Activated CD4-positive, alpha-beta T cell treated with anti-CD3 and anti-CD28 coated beads, Interleukin-2, amount 50 U/mL, for 48 hours (primary cell): Measurements from ENCODE around the gene ABCC10.
A peak's percentile ranks its signal among the peaks of the same experiment; 100 is the strongest.
"Not testable (repeated sequence)": the region's sequence is repeated elsewhere in the genome, so short reads cannot be mapped to it uniquely, and the experiment has no call there.

ENCODE experiments used
- DNase-seq, 2 experiments: peaks; one replicate each; pipeline ENCODE4 v3.0.0-alpha.2; 2020

Gene ABCC10

DNA sequence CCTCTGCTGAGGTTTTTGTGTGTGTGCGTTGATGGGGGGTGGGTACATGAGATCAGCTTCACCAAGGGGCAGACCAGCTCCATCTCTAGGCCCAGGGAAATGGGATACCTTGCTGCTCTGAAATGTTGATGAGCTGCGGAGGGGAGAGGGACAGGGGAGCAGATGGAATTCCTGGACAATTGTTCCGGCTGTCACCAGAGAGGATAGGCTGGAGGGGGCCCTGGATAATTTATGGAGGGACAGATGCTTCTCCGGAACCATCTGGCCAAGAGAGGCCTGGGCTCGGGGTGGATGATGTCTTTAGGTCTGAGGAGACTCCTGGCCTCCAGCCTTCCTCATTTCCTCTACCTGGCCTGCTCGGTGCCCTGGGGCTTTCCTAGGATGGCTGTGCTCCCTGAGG, 48.2 kb downstream of the ABCC10 start:
- DNase-seq = no peak

DNA sequence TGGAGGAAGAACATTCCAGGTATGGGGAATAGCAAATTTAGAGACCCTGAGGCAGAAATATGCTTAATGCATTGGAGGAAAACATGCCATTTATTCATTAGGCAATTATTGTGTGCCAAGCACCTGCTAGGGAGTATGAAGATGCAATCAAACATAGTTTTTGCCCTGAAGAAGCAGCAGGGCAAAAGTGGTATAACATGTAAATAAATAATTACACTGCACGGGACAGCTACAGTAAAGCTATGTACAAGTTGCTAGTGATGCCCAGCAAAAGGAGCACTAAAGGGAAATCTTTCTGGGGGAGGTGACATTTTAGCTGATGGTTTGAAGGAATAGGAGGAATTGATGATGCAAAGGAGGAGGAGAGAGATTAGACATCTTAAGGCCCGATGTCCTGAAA, 49.4 kb downstream of the ABCC10 start:
- no peak for DNase-seq

DNA sequence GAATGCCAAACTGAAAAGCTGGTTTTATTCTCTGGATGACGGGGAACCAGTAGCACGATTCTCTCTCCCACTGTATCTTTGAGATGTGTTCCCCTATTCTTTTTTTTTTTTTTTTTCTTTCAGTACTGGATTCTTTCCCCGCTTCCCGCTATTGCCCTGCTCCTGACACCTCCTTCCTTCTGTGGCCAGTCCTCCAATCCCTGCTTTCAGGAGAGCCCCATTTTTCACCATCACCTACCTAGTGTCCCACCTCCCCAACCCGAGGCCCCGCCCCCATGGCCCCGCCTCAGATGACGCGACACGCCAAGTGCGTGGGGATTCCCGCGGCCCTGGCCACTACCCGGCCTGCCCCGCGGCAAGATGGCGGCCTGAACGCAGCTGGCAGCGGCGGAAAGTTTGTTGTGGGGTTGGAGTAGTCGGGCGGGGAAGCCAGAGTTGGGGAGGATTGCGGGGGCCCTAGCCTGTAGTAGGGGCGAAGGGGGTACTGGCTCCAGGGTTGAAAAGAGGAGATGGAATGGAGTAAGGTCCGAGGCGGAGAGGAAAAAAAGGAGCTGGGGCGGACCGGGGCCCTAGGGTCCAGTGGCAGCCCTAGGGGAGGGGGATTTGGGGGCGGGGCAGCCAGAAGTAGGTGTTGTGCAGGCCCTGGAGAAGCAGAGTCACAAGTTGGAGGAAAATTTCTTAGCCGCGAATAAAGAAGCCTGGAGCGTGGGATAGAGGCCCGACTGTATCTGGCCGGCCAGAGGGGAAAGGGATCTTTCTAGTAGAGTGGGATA, 50.1 kb downstream of the ABCC10 start, which contains the start of gene TJAP1:
TSS of gene TJAP1 (plus strand) at position 336 of the 773 bp plus-strand sequence. CDS start 21,432 bp downstream, outside the sequence.
- DNase-seq = peak; percentile 99

DNA sequence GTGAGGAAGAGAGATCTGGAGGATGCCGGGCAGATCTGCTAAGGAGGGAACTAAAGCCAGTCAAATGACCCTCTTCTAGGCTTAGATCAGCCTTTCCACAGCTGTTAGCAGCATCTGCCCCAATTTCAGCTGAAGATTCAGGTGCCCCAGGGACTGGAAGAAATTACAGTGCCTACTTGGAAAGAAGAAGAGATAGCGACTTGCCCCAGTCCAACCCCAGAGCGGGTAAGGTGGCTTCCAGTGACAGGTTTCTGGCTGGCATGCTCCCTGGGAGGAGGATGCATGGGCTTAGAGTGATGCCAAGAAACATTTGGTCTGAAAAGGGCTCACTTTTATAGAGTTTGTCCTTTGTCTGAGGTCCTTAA, 50.6 kb downstream of the ABCC10 start:
- DNase-seq = peak in 1 of 2 experiments; percentile 9

DNA sequence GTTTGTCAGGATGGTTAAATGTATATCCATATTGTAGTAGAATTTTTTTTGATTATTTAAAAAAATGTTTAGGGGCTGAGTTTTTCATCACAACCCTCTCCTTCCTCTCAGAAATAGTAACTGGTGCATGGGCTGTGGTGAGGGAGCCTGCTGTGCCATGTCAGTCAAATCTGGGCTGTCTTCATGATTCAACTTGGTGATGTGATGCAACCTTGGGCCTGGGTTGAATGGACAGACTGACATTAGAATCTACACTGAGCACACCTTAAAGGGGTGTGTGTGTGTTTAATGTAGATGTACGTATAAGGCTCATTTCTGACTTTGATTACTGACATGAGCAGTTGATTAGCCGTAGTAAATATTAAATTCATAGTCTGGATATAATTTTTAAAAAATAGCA, 53.7 kb downstream of the ABCC10 start:
- no peak for DNase-seq

DNA sequence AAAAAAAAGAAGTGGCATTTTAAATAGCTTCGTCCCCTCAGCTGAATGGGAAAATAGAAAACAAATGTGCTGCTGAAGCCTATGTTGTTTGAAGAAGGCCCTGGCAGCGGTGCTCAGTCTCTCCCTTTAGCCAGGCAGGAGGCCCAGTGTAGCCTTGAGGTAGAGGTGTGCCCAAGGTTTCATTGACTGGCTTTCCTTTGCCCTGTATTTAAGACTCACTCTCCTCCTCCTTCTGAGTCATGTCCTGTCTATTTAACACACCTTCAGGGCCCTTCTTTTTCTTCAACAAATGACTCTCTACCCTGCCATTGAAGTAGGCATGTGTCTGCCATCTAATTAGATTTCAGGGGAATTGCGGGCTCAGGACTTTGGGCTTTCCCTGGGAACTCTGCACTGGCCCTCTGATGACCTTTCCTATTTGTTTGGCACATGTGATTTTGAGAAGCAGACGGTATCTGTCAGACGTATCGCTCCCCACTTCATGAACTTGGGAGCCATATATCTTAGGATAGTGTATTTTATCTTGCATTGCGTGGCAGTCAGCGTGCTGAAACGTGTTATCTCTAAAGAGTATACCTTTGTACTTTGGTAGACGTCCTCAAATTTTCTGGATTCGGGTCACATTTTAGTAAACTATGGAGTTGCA, 54.4 kb downstream of the ABCC10 start:
- no peak for DNase-seq

DNA sequence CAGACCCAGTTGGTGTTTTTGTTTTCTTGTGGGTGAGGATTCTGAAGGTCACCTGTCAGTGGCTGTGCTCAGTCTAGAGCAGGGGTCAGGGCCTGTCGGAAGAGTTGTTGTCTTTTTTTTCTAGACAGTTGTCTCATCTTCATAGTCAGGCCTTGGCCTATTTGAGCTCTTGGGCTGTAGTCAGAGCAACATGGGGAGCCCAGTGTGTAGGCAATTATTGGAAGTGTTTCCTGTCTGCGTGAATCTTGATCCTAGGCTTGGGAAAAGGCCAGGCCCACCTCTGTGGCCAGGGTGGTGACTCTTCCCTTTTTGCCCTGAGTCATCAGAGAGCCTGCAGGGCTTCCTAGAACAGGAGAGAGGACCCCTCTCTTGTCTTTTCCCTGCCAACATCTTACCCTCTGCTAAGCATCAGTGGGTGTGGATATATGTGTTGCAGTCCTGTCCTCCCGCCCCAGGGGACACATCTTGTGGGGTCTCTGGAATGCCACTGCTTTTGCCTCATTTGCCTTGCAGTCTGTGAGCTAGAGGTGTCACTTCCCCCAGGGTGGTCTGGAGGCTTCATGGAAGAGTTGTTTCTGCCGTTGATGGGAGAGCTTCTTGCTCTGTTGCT, 61.4 kb downstream of the ABCC10 start:
- DNase-seq = no peak

DNA sequence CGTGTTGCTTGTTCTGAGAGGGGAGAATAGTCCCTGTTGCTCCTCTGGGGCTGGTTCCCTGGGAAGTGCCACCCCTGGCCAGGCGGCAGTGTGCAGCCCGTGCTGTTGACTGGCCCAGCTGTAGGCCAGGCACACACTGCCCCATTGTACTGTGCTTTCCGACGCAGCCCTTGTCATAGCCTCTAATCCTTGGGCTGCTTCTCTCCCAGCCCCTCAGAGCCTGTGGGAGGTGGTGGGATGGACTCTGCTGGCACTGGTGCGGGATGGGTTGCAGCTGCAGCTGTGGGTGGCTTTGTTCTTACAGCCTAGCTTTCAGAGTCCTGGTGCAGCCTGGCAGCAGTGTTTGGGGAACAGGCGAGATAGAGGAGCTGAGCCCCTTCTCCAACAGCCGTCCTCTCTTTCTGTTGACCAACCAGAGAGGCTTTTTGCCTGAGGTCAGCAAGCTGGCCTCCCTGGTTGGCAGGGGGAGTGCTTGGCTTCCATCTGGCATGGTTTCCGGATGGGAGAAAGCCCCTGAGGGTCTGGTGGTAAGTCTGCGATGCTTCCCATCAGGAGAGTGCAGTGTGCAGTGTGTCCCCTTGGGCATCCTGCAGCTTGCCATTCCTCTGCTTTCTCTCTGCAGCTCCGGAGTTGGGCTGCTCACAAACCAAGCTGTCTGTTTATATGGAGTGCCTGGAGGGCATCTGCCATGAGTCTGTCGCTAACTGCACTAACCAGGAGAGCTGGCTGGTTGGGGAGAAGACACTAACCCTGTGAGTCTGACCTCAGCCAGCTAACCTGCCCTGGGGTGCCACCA, 62.1 kb downstream of the ABCC10 start:
- no peak for DNase-seq

DNA sequence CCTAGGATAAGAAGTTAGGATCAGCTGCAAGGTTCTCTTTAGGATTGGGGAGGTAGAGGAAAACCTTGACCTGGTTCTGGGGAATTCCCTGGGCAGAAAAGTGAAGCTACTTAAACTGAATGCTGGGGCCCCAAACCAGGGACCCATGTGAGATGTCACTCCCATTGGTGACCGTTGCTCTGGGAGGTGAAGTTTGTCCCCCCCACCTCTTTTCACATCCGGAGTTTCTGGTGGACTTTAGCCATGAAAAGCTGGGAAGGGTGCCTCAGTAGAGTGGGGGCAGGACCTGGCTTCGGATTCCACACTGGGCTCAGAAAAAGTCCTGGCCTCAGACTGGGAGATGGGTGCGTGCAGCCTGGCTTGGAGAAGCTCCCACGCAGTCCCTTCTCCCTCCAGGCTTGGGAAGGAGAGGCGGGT, 63.2 kb downstream of the ABCC10 start:
- no peak for DNase-seq

DNA sequence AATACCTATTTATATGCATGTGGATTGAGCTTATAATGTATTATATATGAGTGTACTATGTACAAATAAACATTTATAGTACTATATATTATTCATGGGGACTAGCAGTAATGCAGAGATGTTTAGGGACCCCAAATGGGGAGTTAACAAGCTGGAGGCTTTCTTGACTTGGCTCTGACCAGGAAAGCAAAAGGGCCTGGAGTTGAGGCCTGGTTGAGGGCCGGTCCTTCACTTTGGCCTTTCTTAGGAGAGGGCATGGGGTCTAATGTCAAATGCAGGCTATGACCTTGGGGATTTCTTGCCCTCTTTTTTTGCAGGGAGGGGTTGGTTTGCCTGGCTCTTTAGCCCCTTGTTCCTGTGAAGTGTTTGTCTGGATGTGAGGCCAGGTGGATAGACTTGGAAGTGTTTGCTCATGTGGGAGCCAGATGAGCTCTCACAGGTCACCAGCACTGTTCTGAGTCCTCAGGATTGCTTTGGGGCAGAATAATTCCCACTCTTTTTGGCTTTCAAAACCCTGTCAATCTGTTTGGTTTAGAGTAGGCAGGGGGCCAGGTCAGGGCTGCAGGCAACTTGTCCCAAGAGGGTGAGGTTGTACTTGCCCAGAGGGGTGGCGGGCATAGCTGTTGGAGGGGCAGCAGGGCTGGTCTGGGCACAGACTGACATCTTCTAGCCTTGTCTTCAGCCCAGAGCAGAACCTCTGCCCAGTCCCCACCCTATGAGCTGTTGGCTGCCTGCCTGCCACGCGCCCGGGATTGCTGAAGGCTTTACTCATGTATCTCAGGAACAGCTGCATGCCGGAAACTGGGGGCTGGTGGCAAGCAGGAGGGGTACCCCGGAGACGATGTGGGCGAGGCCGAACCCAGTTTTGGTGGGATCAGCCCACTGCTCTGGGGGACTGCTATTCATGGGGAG, 64.7 kb downstream of the ABCC10 start:
- DNase-seq = no peak

DNA sequence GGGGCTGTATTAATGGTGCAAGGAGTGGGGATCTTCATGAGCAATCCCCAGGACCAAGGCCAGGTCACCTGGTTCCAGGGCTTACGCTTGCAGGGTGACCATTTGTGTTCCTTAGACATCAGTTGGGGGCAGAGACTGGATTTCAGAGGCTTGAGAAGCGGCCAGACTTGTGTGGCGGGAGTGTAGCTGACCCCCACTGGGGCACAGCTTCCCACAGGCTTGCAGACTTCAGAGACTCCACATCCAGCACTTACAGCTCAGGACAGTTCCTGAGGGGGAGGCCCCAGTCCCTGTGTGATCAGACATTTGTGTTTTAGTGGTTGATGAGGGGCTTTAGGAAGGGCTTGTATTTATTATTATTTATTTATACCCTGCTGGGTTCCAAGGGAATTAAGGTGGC, 65.3 kb downstream of the ABCC10 start:
- no peak for DNase-seq

DNA sequence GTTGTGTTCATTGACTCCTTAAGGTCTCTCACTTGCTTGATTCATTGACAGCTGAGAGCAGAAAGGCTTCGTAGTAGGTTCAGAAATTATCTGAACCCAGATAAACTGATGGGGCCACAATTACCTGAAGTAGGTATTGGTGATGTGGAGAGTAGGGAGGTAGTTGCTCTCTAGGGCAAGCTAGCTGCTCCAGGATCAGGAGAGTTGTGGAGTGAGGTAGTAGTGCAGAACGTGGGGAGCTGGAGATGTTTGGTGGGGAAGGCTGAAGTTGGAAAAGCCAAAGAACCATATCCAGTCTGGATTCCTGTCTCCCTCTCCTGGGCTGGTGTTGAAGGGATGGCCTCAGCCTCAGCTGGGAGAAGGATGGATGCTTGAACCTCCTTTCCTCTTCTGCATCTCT, 65.9 kb downstream of the ABCC10 start:
- no peak for DNase-seq

DNA sequence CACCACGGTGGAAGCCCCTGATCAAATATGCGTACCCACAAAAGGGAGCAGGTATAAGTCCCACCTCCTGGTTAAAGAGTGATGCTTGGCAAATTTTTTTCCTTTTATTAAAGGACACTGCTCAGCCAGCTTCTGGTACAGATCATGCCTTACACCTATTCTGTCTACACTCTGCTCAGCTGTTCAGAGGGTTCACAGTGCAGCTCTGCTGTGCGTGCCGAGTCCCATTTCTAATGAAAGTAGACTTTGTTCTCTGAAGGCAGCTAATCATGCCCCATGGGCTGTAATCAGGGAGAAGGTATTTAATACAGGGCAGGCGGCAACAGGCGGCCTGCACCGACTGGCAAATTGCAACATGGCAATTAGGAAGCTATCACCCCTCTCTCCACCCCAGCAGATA, 66.5 kb downstream of the ABCC10 start:
- DNase-seq = no peak

DNA sequence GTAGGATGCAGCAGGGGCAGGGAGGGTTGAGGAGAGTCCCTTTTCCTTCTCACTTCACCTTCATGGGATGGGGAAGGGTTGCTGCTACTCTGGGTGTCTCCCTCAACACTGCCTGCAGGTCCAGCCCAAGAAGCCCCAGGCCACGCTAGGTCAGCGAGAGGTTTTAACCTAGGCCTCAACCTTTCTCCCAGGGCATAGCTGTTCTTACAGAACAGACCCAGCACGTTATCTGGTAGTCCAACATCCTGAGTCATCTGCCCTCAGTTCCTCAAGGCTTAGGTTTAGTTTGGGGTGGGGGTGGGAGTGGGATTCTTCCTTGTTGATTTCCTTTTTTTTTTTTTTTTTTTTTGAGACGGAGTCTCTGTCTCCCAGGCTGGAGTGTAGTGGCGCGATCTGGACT, 67.0 kb downstream of the ABCC10 start:
- no peak for DNase-seq

DNA sequence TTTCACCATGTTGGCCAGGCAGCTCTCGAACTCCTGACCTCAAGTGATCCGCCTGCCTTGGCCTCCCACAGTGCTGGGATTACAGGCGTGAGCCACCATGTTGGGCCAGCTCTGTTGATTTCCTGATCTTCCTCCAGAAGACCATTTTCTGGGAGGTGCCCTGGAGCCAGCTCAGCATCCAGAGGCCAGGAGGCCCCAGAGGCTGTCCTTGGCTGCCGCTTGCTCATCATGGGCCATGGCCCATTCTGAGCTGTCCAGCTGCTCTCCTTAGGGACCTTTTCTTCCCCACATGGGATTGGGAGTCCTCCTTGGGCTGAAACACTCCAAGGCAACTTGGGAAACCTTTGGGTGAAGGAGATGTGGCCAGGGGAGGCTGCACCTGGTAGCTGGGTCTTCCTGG, 67.4 kb downstream of the ABCC10 start:
- DNase-seq = no peak

DNA sequence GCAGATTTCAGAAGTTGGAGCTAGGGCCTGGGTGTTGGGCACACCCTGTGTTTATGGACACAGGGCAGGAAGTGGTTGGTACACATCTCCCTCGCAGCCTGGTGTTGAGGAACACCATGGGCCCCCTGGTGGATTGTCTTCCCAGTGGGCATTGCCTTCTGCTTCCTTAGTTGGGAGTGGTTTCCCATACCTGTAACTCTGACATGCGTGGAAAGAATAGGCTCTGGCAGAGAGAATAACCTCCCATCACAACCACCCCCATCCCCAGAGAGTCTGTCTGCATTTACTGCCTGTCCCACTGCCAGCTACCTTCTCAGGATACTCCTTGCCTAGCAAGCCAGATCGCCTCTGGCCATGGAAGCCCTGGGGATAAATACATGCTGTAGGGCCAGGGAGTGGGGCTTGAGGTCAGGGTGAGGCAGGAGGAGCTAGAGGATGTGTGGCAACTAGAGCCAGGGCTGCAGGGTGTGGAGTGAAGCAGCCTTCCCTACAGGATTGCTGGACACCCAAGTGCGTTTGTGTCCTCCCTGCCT, 68.1 kb downstream of the ABCC10 start:
- no peak for DNase-seq

DNA sequence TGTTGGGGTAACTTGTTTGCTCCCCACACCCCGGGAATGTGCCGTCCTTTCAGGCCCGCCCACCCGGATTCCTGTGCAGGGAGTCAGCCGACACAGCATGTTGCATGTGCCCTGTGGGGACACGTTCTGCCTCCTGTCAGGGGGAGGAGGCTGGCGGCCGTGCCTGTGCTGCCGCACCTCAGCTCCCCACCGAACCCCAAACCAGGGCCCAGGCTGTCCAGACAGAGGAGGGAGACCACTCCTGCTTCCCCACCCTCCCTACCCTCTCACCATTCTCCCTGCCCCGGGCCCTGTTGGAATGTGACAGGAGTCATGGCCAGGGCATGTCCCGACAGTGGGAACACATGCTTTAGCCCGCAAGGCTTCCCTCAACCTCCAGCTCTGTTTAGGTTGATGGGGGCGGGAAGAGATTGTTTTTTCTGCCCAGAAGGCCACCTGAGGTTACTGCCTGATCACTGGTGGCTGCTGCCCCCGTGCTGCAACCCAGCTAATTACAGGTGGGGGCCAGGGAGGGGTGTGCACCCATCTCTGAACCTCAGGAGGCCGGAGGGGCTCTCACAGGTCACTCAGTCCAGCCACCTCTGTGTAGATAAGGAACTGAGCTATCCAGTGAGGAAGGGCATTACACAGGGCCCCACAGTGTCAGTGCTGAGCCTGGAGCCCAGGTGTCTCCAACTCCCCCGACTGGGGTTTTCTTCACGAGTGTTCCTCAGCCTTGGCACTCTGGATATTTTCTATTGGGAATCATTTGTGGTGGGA, 69.2 kb downstream of the ABCC10 start:
- no peak for DNase-seq

DNA sequence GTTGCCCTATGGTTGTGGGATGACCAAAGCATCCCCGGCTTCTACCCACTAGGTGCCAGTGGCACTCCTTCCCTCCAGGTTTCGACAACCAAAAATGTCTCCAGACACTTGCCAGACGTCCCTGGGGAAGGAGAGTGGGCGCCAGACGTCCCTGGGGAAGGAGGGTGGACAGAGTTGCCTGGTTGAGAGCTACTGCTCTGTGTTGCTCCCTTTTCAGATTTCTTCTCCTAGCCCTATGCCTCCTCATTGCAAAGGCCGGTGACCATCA, 69.7 kb downstream of the ABCC10 start:
- no peak for DNase-seq

DNA sequence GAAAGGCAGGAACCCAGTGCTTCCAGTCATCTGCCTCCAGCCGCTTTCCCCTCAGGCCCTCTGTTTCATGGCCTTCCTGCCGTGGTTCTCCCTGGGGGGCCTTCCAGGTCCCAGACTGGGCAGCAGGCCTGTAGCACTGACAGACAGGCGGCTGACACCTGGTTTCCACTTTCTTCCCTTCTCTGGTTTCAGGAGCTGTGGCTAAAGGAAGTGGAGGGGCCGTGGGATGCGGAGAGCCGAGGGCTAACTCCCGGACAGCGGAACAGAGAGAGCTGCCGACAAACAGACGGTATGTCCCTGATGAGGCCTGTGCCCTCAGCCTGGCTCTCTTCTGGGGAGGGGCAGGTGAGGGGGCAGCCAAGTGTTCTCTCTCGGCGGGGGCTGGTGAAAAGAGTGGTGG, 70.3 kb downstream of the ABCC10 start:
- no peak for DNase-seq

DNA sequence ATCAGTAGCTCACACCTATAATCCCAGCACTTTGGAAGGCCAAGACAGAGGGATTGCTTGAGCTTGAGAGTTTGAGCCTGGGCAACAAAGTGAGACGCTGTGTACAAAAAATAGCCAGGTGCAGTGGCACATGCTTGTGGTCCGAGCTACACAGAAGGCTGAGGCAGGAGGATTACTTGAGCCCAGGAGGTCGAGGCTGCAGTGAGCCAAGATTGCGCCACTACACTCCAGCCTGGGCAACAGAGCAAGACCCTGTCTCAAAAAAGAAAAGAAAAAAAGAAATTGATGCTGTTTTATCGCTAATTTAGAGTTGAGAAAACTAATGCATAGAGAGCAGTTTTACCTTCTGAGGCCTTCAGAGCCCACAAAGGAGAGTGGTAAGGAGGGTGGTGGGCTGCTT, 71.0 kb downstream of the ABCC10 start:
- not testable (repeated sequence) for DNase-seq

DNA sequence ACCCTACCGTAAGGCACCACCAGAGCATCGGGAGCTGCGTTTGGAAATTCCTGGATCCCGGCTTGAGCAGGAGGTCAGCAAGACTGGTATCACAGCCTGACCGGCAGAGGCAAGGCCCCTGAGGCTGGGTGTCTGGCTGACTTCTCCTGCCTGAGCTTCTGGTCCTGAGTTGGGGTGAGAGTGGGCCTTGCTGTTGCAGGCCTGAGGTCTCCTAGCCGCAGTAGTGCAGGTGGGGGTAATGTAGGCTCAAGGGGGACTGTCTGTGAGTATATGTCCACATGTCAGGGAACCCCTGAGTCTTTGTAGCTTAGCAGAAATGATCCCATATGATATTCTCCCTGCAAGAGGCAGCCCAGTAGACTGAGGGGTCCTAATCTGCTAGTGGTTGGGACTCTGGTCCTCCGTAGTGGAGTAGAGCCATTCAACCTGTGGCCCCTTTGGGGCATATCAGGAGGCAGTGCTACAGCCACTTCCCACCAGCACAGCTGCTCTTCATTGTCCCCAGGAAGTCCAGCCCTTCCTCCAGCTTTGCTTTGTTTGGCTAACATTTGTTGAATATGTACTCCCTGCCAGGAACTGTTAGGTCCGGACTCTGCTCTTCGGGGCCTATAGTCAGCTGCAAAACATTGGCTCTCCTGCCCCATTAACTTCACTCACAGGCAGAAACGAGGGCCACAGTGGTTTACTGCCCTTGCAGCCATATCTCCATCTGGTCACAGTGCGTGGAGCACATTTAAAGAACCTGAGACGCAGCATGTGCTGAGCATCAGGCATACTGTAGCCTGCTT, 71.9 kb downstream of the ABCC10 start:
- DNase-seq = no peak
